Measurements from ENCODE around the gene FNDC3B.

The FNDC3B gene

DNA sequence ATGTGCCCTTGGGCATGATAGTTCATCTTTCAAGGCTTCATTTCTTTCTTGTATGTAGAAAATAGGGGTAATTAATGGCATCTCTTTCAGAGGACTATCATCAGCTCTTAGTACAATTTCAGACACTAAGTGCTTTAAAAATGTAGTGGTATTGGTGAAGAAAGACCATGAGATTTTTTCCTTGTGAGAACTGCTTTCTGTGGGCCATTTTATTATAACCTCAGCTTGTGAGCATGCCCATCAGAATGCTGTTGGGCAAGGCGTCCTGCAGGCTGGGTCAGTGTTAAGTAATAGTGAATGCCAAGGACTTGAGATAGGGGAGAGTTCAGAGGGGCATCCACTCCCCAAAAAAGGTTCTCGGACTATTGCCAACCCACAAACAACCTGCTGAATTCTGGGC, 221.0 kb downstream of the FNDC3B start:
- DNase-seq (ENCODE audit: low read depth in 2 of 2), result no peak

DNA sequence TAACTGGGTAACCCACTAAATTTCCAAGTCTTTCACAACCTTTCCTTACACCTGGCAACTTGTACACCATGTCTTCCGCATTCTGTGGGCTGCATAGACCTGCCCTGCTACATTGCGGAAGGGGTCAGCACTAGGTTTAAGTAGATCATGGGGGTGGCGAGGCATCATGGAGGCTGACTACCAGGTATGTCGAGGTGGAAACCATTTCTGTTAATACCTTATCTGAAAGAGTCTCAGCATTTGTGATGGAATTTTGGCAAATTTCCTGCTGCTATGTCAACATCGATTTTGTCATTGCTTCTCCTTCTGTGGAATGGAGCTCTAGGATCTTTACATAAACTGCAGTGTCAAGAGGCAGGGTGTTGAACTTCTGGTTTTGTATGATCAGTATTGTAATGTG, 221.7 kb downstream of the FNDC3B start:
- no peak for DNase-seq (ENCODE audit: low read depth in 2 of 2)

GRCh38 chr3:172262991-172263608, 223.7 kb downstream of the FNDC3B start:
- no peak for DNase-seq (ENCODE audit: low read depth in 2 of 2)

- no peak for DNase-seq (ENCODE audit: low read depth in 2 of 2)
Measured at GRCh38 chr3:172263781-172264486, 224.6 kb downstream of the FNDC3B start.

- DNase-seq (ENCODE audit: low read depth in 2 of 2), result no peak
Measured at GRCh38 chr3:172266103-172266502, 226.7 kb downstream of the FNDC3B start.

- no peak for DNase-seq (ENCODE audit: low read depth in 2 of 2)
Measured at GRCh38 chr3:172268425-172268824, 229.0 kb downstream of the FNDC3B start.

GRCh38 chr3:172268868-172269267, 229.5 kb downstream of the FNDC3B start:
- no peak for DNase-seq (ENCODE audit: low read depth in 2 of 2)

GRCh38 chr3:172270557-172271166, 231.3 kb downstream of the FNDC3B start:
- DNase-seq (ENCODE audit: low read depth in 2 of 2), result no peak

- no peak for DNase-seq (ENCODE audit: low read depth in 2 of 2)
Measured at GRCh38 chr3:172271386-172271976, 232.1 kb downstream of the FNDC3B start.

- DNase-seq (ENCODE audit: low read depth in 2 of 2), result no peak
Measured at GRCh38 chr3:172272698-172273097, 233.3 kb downstream of the FNDC3B start.

GRCh38 chr3:172273378-172273777, 234.0 kb downstream of the FNDC3B start:
- DNase-seq (ENCODE audit: low read depth in 2 of 2), result no peak

DNA sequence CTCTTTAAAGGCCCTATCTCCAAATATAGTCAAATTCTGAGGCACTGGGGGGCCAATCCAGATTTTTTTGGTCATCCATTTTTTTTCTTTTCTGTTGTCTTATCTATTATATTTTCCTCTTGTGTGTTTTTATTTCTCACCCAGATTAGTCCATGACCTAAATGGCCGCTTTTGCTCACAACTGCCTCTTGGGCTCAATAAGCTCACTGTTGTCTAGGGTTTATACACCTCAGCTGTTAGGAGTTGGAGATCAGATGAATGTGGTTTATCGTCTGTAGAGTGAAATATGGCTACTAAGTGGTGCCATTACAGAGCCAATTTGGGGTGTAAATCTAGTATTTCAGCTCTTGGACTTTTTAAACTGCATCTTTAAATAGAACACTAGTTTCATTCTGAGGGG, 235.5 kb downstream of the FNDC3B start:
- DNase-seq (ENCODE audit: low read depth in 2 of 2), result no peak

DNA sequence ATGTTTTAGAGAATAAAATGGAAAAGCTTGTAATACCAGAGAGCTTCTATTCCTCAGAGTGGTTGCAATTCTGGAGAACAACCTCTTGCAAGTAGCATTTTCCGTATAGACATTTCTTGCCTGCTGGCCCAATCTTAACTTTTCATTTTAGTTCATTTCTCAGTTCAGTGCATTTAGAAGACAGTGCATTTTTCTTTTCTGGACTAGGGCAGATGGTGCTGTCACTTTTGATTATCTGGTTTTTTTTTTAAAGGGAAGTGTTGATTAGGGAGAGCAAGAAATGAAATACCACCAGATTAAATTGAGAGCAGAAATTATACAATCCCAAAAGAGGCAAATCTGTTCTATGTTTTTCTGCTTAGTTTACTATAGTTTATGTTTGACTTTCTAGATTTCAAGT, 236.2 kb downstream of the FNDC3B start:
- DNase-seq (ENCODE audit: low read depth in 2 of 2), result no peak

DNA sequence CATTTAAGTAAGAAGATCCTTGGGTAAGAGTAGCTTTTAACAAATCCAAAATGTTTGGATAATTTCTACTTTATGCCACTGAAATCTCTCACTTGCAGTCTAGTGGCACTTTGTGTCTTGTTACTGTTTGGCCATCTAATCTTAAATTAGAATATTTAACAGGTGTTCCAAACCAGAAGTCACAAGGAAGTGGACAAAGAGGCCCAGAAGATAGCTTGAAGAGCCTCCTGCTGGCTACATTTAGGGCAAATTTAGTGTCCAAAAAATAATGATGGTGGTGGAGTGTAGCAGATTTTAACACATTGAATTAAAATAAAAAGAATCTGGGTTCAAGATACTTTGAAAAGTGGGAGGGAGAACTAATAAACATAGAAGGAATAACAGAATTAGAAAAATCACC, 236.7 kb downstream of the FNDC3B start:
- DNase-seq (ENCODE audit: low read depth in 2 of 2), result no peak

DNA sequence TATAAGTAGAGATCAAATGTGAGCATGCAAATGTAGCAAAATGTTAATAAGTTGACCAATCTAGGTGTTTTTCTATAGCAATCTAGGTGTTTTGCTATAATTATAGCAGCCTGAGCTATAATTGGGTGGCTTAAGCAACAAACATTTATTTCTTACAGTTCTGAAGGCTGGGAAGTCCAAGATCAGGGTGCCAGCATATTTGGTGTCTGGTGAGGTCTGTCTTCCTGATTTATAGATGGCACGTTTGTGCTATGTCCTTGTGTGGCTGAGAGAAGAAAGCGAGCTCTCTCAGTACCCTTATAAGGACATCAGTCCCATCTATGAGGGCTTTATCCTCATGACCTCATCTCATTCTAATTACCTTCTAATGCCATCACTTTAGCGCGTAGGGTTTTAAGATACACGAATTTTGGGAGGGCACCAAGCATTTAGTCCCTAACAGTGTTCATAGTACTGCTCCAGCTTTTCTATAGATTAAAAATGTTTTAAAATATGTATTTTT, 237.8 kb downstream of the FNDC3B start:
- DNase-seq (ENCODE audit: low read depth in 2 of 2), result no peak

DNA sequence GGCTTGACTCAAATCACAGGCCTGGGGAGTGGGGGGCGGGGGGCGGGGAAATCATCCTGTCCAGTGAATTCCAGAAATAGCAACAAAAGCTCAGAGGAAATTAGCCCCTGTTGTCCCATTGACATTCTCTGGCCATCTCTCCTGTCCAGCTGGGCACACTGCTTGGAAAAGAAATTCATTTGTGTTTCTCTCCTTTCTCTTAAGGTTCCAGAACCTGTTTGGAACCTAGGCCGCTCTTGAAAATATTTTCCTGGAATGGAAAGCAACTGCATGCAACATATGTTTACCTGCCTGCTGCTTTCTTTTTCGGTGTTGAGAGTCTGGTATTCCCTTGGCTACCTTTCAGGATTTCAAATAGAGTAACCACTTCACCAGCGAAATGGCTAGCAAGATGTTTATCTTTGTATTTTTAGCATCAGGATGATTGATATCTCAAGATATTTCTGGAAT, 239.8 kb downstream of the FNDC3B start:
- no peak for DNase-seq (ENCODE audit: low read depth in 2 of 2)

DNA sequence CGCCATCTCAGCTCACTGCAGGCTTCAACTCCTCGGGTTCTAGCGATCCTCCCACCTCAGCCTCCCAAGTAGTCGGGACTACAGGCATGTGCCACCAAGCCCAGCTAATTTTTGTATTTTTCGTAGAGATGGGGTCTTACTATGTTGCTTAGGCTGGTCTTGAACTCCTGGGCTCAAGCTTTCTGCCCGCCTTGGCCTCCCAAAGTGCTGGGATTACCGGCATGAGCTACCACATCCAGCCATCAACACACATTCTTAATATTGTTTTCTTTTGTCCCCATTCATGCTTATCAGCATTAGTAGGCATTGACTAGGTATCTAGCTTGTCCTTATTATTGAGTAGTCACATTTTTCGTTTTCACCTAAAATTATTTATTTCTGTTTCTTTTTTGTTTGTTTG, 240.6 kb downstream of the FNDC3B start:
- DNase-seq (ENCODE audit: low read depth in 2 of 2), result no peak

- DNase-seq (ENCODE audit: low read depth in 2 of 2), result no peak
Measured at GRCh38 chr3:172280406-172281051, 241.2 kb downstream of the FNDC3B start.

- DNase-seq (ENCODE audit: low read depth in 2 of 2), result no peak
Measured at GRCh38 chr3:172281884-172282283, 242.5 kb downstream of the FNDC3B start.

DNA sequence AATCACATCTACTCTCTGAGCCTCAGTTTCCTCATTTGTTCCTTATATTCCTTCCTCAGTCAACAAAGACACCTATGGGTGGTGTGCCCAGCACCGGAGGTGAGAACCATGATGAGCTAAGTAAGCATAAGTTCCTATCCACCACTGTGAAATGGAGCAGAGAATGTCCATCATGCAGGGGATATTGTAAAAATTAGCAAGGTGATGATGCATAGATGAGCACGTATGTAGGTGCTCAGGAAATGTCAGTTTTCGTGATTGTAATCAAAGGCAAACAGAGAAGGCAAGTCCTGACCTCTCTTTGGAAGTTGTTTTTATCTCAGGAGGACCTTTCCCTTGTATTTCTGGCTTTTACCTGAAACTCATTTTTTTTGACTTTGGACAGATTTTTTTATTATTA, 243.5 kb downstream of the FNDC3B start:
- DNase-seq (ENCODE audit: low read depth in 2 of 2), result no peak

DNA sequence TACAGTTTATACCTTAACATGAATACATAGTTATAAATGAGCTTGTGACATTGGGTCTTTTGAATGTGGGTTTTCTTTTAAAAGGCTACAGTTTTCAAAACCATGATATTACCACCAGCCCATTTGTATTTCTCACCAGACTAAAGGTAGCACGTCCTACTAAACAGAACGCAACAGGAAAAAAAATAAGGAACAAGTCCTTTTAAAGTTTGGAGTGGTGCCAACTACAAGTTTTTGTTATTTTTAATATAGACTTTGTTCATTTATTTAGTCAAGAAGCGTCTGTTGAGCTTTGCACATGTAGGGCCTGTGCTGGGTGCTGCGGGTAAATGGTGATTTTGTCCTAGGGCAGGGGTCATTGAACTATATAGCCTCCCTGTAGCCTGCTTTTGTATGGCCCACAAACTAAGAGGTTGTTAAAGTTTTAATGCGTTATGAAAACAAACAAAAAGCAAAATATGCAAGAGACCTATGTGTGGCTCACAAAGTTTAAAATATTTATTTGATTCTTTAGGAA, 244.5 kb downstream of the FNDC3B start:
- DNase-seq (ENCODE audit: low read depth in 2 of 2), result no peak

GRCh38 chr3:172285844-172286243, 246.5 kb downstream of the FNDC3B start:
- no peak for DNase-seq (ENCODE audit: low read depth in 2 of 2)

Measured in stimulated activated CD4-positive, alpha-beta T cell treated with anti-CD3 and anti-CD28 coated beads, Interleukin-12 subunit alpha, Interleukin-12 subunit beta, amount 100 ng/mL, for 24 hours (primary cell).